CD4-positive, alpha-beta T cell treated with Interleukin-1 beta for 1 hour (primary cell): ENCODE data around the gene IFNA17.
"Not testable (repeated sequence)": the region's sequence is repeated elsewhere in the genome, so short reads cannot be mapped to it uniquely, and the experiment has no call there.

ENCODE experiments used
- DNase-seq, 2 donors: peaks; one replicate each; pipeline ENCODE4 v3.0.0-alpha.2; 2020 to 2022

IFNA17 gene

GRCh38 chr9:21228122-21228521 is at the start of gene IFNA17:
Gene IFNA17 (minus strand): TSS chr9:21228222. CDS start chr9:21228173, 49 bp downstream.
- no peak for DNase-seq

DNA sequence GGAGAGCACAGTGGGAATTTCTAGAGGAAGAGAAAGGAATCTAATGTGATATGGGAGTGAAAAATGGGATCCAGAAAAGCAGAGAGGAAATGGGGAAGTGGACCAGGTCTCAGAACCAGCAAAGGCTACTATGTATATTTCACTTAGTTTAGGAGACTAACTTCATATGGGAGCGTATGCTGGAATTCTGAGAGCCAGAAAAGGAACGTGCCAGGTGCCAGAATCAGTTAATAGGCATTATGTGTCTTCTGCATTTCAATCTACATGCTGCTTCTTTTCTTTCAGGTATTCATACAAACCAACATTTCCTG is 40.3 kb upstream of the IFNA17 start:
- DNase-seq: no peak

DNA sequence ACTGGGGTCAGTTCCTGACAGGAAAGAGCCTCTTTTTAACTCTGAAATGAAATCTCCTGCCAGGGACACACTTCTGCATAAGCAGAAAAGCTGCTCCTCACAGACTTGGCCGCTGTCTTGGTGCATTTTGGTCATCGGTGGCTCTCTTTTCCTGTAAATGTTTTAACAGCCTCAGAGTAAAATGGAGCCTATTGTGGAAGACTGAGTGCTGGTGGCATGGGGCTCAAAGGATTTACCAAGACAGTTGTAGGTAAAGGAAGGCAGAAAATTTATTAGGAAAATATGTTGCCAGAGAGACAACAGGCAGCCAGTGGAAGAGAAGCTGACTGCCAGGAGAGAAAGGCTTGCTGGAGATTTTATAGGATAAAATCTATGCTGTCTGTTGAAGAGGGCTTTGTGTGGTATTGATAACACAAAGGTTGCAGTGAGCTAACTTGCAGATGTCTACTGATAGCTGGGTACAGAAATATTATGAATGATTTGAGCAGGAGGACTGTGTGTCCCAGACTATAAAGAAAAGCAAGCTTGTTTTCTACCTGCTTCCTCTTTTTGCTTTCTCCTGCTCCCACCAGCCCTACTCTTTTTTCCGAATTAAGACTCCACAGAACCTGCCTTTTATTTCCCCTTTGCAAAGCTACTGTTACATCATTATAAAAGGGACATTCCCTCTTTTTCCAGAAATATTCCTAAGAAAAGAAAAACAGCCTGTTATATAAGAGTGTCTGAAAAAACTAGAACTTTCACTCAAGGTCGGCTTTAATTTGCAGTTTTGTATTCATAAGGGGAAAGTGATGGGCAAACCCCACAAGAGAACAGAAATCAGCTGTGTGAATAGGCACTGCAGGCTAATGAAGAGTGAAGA is 39.7 kb upstream of the IFNA17 start:
- DNase-seq: no peak

- no peak for DNase-seq
Measured at GRCh38 chr9:21266733-21267484, 38.9 kb upstream of the IFNA17 start.

DNA sequence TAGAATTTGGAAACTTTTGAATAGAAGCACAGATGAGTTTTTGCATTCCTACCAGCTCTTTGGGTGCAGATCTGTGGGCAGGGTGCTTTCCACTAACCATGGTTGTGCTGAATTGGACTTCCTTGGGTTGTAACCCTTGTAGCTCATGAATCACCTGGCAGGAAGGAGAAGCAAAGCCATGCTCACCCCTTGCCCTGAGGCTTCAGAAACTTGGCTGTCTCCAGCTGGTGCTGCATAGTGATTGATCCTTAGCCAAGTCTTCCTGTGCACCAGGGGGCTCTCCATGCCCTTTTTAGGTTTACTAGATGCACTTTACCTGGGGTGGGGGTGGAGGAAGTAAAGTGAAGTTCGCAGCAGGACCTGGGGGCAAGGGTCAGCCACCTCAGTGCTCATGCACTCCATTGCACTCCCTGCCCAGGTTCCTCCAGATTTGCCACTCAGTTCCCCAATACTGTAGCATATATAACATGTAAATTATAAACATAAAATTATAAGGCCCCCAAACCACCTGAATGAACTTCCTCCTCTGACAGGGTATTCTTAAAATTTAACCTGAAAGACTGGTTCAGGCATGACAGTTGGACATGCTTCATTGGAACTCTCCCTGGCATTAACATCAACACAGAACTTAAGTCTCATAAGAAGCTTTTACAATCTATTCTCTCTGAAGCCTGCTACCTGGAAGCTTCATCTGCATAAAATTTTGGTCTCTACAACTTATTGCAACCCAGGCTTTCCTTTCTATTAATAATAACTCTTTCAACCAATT is 37.6 kb upstream of the IFNA17 start:
- DNase-seq: no peak

GRCh38 chr9:21255538-21256212 is 27.7 kb upstream of the IFNA17 start:
- DNase-seq: no peak

DNA sequence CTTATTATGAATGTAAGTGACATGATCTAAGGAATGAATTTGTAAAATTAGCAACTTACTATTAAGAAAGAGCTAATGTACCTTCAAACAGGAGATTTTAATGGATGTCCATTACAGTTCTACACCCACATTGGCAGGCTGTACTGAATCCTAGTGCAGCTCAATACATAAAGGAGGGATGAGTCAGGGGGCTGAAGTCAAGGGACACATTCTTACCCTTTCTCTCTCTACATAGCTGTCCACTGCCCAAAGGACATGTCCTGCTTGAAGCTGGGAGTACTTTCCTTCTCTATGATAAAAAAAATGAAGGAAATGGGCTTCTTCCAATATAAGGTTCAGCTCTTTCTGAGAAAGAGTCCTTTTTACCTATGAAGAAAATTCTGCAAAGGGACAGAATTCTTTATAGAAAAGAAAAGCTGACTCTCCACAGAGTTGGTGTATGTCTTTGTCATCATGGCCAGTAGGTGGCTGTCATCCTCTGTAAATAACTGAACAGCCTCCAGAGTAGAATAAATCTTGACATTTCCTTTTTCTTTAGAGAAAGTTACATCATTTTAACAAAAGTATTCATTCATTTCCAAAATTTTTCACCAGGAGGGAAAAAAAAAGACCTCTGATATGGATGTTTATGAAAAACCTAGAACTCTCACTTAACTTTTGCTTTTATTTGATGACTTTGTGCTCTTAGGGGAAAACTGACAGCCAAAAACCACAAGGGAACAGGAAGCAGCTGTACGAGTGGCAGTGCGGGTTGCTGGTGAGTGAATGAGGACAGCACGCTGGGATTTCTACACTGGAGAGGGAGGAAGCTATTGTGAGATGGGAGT is 24.9 kb upstream of the IFNA17 start:
- DNase-seq: peak in 1 of 2 donors; percentile 13

- no peak for DNase-seq
Measured at GRCh38 chr9:21251638-21252037, 23.6 kb upstream of the IFNA17 start.

- no peak for DNase-seq
Measured at GRCh38 chr9:21251190-21251589, 23.2 kb upstream of the IFNA17 start.

DNA sequence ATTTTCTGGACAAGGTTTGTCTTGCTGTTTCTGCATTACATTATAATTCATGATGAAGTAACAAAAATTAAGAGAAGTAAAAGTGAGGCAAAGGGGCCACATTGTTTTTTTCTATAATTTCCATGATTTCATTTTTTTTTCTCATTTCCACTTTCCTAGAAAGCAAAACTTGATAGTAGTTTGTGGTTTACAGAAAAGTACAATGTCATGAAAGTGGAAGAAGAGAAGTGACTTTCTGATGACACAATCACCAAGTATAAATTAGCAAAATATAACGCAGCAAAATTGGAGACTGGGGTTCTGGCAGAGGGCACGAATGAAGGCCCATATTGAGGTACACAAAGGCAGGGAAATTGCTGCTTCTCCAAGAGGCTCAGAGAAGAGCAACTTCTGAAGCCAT is 16.8 kb upstream of the IFNA17 start:
- DNase-seq: no peak

- DNase-seq: no peak
Measured at GRCh38 chr9:21239911-21240310, 11.9 kb upstream of the IFNA17 start, which contains the start of gene IFNA14. Gene IFNA14 (minus strand): TSS chr9:21240005. CDS start chr9:21239935, 70 bp downstream.

GRCh38 chr9:21236360-21236714 is 8.3 kb upstream of the IFNA17 start:
- DNase-seq: not testable (repeated sequence)

DNA sequence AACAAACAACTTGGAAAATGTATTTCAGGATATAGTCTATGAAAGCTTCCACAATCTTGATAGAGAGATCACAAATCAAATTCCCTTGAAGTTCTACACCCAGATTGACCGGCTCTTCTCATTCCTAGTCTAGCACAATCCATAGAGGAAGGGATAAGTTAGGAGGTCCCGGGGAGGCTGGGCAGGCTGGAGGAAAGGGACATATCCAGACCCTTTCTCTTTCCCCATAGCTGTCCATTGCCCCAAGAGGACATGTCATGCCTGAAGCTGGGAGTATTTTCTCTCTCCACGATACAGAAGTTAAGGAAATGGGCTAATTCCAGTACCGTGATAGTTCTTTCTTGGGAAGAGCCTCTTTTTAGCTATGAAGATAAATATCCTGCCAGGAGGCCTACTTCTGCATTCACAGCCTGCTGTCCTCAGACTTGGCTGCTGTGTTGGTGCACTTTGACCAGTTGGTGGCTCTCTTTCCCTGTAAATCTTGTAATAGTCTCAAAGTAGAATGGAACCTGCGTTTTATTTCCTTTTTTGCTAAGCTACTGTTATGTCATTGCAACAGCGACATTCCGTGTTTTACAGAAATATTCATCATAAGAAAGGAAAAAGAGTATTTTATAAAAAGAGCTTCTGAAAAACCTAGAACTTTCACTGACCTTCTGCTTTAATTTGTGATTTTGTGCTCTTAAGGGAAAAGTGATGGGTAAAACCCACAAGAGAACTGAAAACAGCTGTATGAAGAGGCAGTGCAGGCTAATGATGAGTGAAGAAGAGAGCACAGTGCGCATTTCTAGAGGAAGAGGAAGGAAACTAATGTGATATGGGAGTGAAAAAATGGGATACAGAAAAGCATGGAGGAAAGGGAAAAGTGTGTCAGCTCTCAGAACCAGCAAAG is 7.7 kb upstream of the IFNA17 start:
- peak; percentile 36 to 49 for DNase-seq

- no peak for DNase-seq
Measured at GRCh38 chr9:21234153-21234687, 6.2 kb upstream of the IFNA17 start.

GRCh38 chr9:21233258-21233657 is 5.2 kb upstream of the IFNA17 start:
- DNase-seq: no peak

DNA sequence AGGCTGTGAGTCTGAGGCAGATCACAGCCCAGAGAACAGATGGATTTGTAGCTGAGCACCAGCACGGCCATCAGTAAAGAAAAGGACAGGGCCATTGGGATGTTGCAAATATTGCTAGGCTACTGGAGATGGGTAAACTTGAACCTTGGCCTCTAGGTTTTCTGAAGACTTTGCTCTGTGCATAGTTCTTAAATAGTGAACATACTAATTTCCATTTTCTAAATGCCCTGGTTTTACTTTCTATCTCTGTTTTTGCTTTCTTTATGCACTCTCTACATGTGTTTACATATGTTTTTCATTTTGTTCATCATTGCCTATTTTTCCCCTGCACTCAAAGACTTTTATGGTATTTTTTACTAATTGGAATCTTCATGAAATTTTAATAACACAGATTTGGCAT is 10.8 kb downstream of the IFNA17 start, which contains the start of gene IFNA16:
Gene IFNA16 (minus strand): TSS at position 101 of the 400 bp plus-strand sequence. CDS start 6 bp downstream, at position 95.
- DNase-seq: not testable (repeated sequence)

DNA sequence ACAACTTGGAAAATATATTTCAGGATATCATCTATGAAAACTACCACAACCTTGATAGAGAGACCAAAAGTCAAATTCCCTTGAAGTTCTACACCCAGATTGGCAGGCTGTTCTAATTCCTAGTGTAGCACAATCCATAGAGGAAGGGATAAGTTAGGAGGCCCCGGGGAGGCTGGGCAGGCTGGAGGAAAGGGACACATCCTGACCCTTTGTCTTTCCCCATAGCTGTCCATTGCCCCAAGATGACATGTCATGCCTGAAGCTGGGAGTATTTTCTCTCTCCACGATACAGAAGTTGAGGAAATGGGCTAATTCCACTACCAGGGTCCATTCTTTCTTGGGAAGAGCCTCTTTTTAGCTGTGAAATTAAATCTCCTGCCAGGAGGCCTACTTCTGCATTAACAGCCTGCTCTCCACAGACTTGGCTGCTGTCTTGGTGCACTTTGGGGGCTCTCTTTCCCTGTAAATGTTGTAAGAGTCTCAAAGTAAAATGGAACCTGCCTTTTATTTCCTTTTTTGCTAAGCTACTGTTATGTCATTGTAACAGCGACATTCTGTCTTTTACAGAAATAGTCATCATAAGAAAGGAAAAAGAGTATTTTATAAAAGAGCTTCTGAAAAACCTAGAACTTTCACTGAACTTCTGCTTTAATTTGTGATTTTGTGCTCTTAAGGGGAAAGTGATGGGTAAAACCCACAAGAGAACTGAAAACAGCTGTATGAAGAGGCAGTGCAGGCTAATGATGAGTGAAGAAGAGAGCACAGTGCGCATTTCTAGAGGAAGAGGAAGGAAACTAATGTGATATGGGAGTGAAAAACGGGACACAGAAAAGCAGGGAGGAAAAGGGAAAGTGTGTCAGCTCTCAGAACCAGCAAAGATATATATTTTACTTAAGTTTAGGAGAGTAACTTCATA is 14.4 kb downstream of the IFNA17 start:
- DNase-seq: not testable (repeated sequence)

- not testable (repeated sequence) for DNase-seq
Measured at GRCh38 chr9:21212160-21212559, 15.9 kb downstream of the IFNA17 start.

DNA sequence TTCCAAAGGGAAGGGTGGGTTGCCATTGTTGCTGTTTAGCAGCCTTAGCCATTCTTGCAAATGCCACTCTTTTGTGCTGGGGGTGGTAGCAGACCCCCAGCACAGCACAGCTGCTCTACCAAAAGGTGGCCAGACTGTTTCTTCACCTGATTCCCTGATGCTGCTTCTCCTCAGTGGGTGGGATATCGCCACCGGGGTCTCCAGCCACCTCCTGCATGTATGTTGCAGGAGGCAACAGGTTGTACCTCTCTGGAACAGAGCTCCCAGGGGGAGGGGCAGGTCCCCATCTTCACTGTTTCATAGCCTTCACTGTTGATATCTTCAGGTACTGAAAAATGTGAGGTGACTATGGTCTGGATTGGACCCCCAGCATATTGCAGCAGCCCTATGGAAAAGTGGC is 17.2 kb downstream of the IFNA17 start:
- not testable (repeated sequence) for DNase-seq
